Peyer's patch (tissue), 4 donors: ENCODE results near the gene ANAPC1. TPM values are rescaled to one million over a fixed set of nuclear protein-coding genes. Genes with fewer than 3 reads are reported as not detected.
"Not testable (repeated sequence)": the region's sequence is repeated elsewhere in the genome, so short reads cannot be mapped to it uniquely, and the experiment has no call there.

Experiments
- DNase-seq, 3 donors: peaks; one replicate each; pipeline ENCODE4 v3.0.0-alpha.2; 2017 to 2019
- H3K27ac ChIP-seq, 4 donors: fragments of 200-600 bp; sonication (generic); one replicate each; pipeline ENCODE4 v1.5.1; 2016 to 2019
- H3K27me3 ChIP-seq, 2 donors: fragments of 200-600 bp; sonication (generic); one replicate each; pipeline ENCODE4 v1.5.1; 2019
- H3K36me3 ChIP-seq, 3 donors: fragments of 200-600 bp; sonication (generic); one replicate each; pipeline ENCODE4 v1.5.1; 2016 to 2019
- H3K4me1 ChIP-seq, 4 donors: fragments of 200-600 bp; sonication (generic); one replicate each; pipeline ENCODE4 v1.5.1; 2016 to 2019
- H3K4me3 ChIP-seq, 4 donors: fragments of 200-600 bp; sonication (generic); 1 replicate in 3 of 4; 2 replicates in 1 of 4; pipeline ENCODE4 v1.5.1; 2016 to 2019; ENCODE audit warnings: mild to moderate bottlenecking in 1 of 4
- H3K9me3 ChIP-seq, 4 donors: fragments of 200-600 bp; sonication (generic); one replicate each; pipeline ENCODE4 v1.5.1; 2016 to 2019; ENCODE audit warnings: mild to moderate bottlenecking in 1 of 4
- CTCF ChIP-seq, 6 experiments: fragments of 450-650 bp in 4 of 6; fragments of 200-600 bp in 2 of 6; sonication (generic) in 1 of 6; IDR thresholded peaks; one replicate each; pipeline ENCODE4 v1.5.1; 2017 to 2019; ENCODE audit warnings: antibody characterized with exemption in 6 of 6, mild to moderate bottlenecking in 3 of 6, moderate library complexity in 1 of 6
- total RNA-seq, 4 donors: library from RNA; depleted of rRNA; stranded (reverse); fragments of >200 nt; gene quantifications; one replicate each; pipeline ENCODE4 v1.1.0, GENCODE V29; 2016

Gene ANAPC1
- total RNA-seq, 4 donors from 2014 or later = 26.3 to 173 (median 52.5) TPM

GRCh38 chr2:111812970-111813622, 70.9 kb downstream of the ANAPC1 start:
- H3K27me3 ChIP-seq, H3K9me3 ChIP-seq, H3K27ac ChIP-seq, H3K36me3 ChIP-seq, H3K4me1 ChIP-seq, DNase-seq, H3K4me3 ChIP-seq: not testable (repeated sequence)
- peak in 3 of 6 experiments; percentile 53 to 57 (median 55) for TF ChIP-seq CTCF (IDR thresholded peaks at IDR 0.05)

GRCh38 chr2:111790633-111791032, 93.4 kb downstream of the ANAPC1 start:
- not testable (repeated sequence) for H3K9me3 ChIP-seq, H3K27ac ChIP-seq, H3K4me3 ChIP-seq, H3K36me3 ChIP-seq, H3K4me1 ChIP-seq, H3K27me3 ChIP-seq, DNase-seq

- not testable (repeated sequence) for H3K36me3 ChIP-seq, H3K9me3 ChIP-seq, DNase-seq
Measured at GRCh38 chr2:111784081-111784480, 99.9 kb downstream of the ANAPC1 start.

GRCh38 chr2:111782195-111782594, 101.8 kb downstream of the ANAPC1 start:
- not testable (repeated sequence) for H3K27ac ChIP-seq, H3K27me3 ChIP-seq, H3K4me3 ChIP-seq, H3K36me3 ChIP-seq, DNase-seq, H3K9me3 ChIP-seq, H3K4me1 ChIP-seq

More at GRCh38 chr2:111784081-111784480, 99.9 kb downstream of the ANAPC1 start:
- H3K27ac ChIP-seq, H3K4me1 ChIP-seq, H3K27me3 ChIP-seq, H3K4me3 ChIP-seq: not testable (repeated sequence)

- not testable (repeated sequence) for H3K4me1 ChIP-seq, H3K4me3 ChIP-seq, H3K36me3 ChIP-seq, H3K9me3 ChIP-seq, H3K27ac ChIP-seq, DNase-seq, H3K27me3 ChIP-seq
Measured at GRCh38 chr2:111781443-111782094, 102.4 kb downstream of the ANAPC1 start.

- not testable (repeated sequence) for H3K27ac ChIP-seq, H3K27me3 ChIP-seq, DNase-seq, H3K4me1 ChIP-seq, H3K36me3 ChIP-seq, H3K9me3 ChIP-seq, H3K4me3 ChIP-seq
Measured at GRCh38 chr2:111777155-111777554, 106.8 kb downstream of the ANAPC1 start.

GRCh38 chr2:111776296-111776695, 107.7 kb downstream of the ANAPC1 start:
- H3K9me3 ChIP-seq, H3K4me1 ChIP-seq, H3K36me3 ChIP-seq, H3K27me3 ChIP-seq, DNase-seq, H3K27ac ChIP-seq, H3K4me3 ChIP-seq: not testable (repeated sequence)

GRCh38 chr2:111772180-111772579, 111.8 kb downstream of the ANAPC1 start:
- not testable (repeated sequence) for H3K27me3 ChIP-seq, H3K4me1 ChIP-seq, H3K4me3 ChIP-seq, H3K9me3 ChIP-seq, H3K27ac ChIP-seq, DNase-seq, H3K36me3 ChIP-seq
- peak in 2 of 6 experiments; percentile 4 to 17 for TF ChIP-seq CTCF (IDR thresholded peaks at IDR 0.05)

GRCh38 chr2:111770916-111771658, 112.9 kb downstream of the ANAPC1 start:
- H3K4me1 ChIP-seq, H3K36me3 ChIP-seq, H3K9me3 ChIP-seq, H3K4me3 ChIP-seq, DNase-seq, H3K27me3 ChIP-seq, H3K27ac ChIP-seq: not testable (repeated sequence)

- H3K27ac ChIP-seq, H3K36me3 ChIP-seq, H3K4me1 ChIP-seq, H3K4me3 ChIP-seq, DNase-seq, H3K27me3 ChIP-seq, H3K9me3 ChIP-seq: not testable (repeated sequence)
Measured at GRCh38 chr2:111768266-111769190, 115.5 kb downstream of the ANAPC1 start.

GRCh38 chr2:111767087-111767486, 116.9 kb downstream of the ANAPC1 start:
- not testable (repeated sequence) for H3K27me3 ChIP-seq, H3K27ac ChIP-seq, DNase-seq, H3K4me1 ChIP-seq, H3K4me3 ChIP-seq, H3K36me3 ChIP-seq, H3K9me3 ChIP-seq

- not testable (repeated sequence) for H3K27ac ChIP-seq, H3K9me3 ChIP-seq, H3K4me3 ChIP-seq, H3K36me3 ChIP-seq, H3K4me1 ChIP-seq, H3K27me3 ChIP-seq, DNase-seq
Measured at GRCh38 chr2:111766295-111766694, 117.7 kb downstream of the ANAPC1 start.
